Endothelial cell of umbilical vein (primary cell): ENCODE measurements around the gene TPD52L2.

Source experiments
- CTCF ChIP-seq, 2 donors: IDR thresholded peaks; 1 replicate in 1 of 2; 2 replicates in 1 of 2; pipeline ENCODE4 v1.5.1; 2011; ENCODE audit warnings: low read length in 2 of 2, mild to moderate bottlenecking in 2 of 2, moderate library complexity in 2 of 2, control low read depth in 1 of 2, inconsistent platforms in 1 of 2, low read depth in 1 of 2; ENCODE audit not compliant: insufficient read depth in 1 of 2; ENCODE audit errors: extremely low read depth in 1 of 2
- EZH2 ChIP-seq: IDR thresholded peaks from 2 replicates; pipeline ENCODE4 v1.6.1; 2012; ENCODE audit warnings: borderline replicate concordance, low read depth, mild to moderate bottlenecking, moderate library complexity, low read length, inconsistent platforms; ENCODE audit not compliant: severe bottlenecking
- FOS ChIP-seq: IDR thresholded peaks from 2 replicates; pipeline ENCODE4 v1.6.1; 2011; ENCODE audit warnings: mild to moderate bottlenecking, low read length, moderate library complexity, borderline replicate concordance; ENCODE audit not compliant: insufficient read depth
- JUN ChIP-seq: IDR thresholded peaks from 2 replicates; pipeline ENCODE4 v1.6.1; 2011; ENCODE audit warnings: borderline replicate concordance, low read depth; ENCODE audit not compliant: insufficient read length, insufficient read depth
- MAX ChIP-seq: IDR thresholded peaks from 2 replicates; pipeline ENCODE4 v1.6.1; 2011; ENCODE audit not compliant: insufficient read depth, insufficient read length
- MYC ChIP-seq: IDR thresholded peaks from one replicate; pipeline ENCODE4 v1.6.1; 2011; ENCODE audit warnings: mild to moderate bottlenecking, low read depth, low read length
- POLR2A ChIP-seq: IDR thresholded peaks from 2 replicates; pipeline ENCODE4 v1.6.1; 2012; ENCODE audit warnings: low read depth, mild to moderate bottlenecking, control low read depth, low read length
- POLR2AphosphoS5 ChIP-seq: IDR thresholded peaks from 2 replicates; pipeline ENCODE4 v1.6.1; 2012; ENCODE audit warnings: low read depth, mild to moderate bottlenecking, control low read depth, low read length, moderate library complexity; ENCODE audit not compliant: insufficient read depth

- TF ChIP-seq POLR2A (no peak), CTCF (IDR thresholded peaks at IDR 0.05; ENCODE audit: extremely low read depth in 1 of 2, insufficient read depth in 1 of 2, low read depth in 1 of 2, low read length in 2 of 2) (no peak), POLR2AphosphoS5 (no peak), EZH2 (no peak), JUN (no peak), MAX (no peak), FOS (no peak), MYC (no peak)
These were observed 34.0 kb downstream of the TPD52L2 start for GRCh38 chr20:63898882-63899558.
